ENCODE results near the gene RARG. TPM values are rescaled to one million over a fixed set of nuclear protein-coding genes. Genes with fewer than 3 reads are reported as not detected.

The RARG gene
- total RNA-seq, 4 donors from 2014 or later = 4.2 to 14.1 (median 10.9) TPM

GRCh38 chr12:53241623-53242412 lies 9.8 kb upstream of the RARG start:
- TF ChIP-seq CTCF (IDR thresholded peaks at IDR 0.05; ENCODE audit: low read depth) = no peak

- TF ChIP-seq CTCF (IDR thresholded peaks at IDR 0.05; ENCODE audit: low read depth) = no peak
These were observed 7.7 kb upstream of the RARG start for GRCh38 chr12:53239643-53240258.

- TF ChIP-seq CTCF (IDR thresholded peaks at IDR 0.05; ENCODE audit: low read depth) = no peak
These were observed 4.6 kb upstream of the RARG start for GRCh38 chr12:53236443-53237111.

- TF ChIP-seq CTCF (IDR thresholded peaks at IDR 0.05; ENCODE audit: low read depth) = no peak
These were observed 3.9 kb upstream of the RARG start for GRCh38 chr12:53235742-53236442.

- TF ChIP-seq CTCF (IDR thresholded peaks at IDR 0.05; ENCODE audit: low read depth) = no peak
These were observed 3.2 kb upstream of the RARG start for GRCh38 chr12:53235164-53235563.

- TF ChIP-seq CTCF (IDR thresholded peaks at IDR 0.05; ENCODE audit: low read depth) = no peak
These were observed 2.4 kb upstream of the RARG start for GRCh38 chr12:53234271-53234914.

All from subcutaneous adipose tissue (tissue), 4 donors.